ENCODE results near the gene CAMSAP1.

The CAMSAP1 gene

DNA sequence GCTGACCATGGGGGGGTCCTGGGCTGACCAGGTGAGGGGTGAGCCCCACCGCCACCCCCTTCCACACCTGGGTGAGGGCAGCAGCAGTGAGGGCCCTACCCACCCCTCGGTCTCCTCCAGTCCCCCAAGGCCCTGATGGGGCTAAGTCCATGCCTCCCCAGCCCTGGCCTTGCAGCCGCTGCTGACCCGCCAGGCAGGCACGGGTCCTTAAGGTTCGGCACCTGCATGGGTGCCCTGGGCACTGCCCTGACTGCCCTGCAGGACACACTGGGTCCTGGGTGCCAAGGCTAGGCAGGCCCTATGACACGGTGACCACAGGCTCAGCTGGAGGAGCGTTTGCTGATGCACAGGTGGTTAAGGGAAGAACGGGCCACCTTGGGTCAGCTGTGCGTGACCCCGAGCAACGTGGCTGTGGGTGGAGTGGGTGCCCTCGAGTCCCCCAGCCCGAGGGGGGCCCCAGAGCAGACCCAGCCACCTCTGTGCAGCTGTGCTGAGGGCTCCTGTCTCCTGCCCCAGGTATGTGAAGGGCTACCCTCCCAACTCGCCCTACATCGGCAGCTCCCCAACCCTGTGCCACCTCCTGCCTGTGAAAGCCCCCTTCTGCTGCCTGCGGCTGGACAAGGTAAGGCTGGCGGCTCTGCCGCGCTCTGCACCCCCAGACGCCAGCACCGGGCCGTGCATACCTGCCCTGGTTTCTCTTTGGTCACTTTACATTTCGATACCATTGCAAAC, 132.4 kb downstream of the CAMSAP1 start:
- DNase-seq (ENCODE audit: extremely low read depth, low read depth), result no peak
- TF ChIP-seq, protein P1, sequence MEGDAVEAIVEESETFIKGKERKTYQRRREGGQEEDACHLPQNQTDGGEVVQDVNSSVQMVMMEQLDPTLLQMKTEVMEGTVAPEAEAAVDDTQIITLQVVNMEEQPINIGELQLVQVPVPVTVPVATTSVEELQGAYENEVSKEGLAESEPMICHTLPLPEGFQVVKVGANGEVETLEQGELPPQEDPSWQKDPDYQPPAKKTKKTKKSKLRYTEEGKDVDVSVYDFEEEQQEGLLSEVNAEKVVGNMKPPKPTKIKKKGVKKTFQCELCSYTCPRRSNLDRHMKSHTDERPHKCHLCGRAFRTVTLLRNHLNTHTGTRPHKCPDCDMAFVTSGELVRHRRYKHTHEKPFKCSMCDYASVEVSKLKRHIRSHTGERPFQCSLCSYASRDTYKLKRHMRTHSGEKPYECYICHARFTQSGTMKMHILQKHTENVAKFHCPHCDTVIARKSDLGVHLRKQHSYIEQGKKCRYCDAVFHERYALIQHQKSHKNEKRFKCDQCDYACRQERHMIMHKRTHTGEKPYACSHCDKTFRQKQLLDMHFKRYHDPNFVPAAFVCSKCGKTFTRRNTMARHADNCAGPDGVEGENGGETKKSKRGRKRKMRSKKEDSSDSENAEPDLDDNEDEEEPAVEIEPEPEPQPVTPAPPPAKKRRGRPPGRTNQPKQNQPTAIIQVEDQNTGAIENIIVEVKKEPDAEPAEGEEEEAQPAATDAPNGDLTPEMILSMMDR (IDR thresholded peaks at IDR 0.05; ENCODE audit: low read depth, low read length), result no peak

DNA sequence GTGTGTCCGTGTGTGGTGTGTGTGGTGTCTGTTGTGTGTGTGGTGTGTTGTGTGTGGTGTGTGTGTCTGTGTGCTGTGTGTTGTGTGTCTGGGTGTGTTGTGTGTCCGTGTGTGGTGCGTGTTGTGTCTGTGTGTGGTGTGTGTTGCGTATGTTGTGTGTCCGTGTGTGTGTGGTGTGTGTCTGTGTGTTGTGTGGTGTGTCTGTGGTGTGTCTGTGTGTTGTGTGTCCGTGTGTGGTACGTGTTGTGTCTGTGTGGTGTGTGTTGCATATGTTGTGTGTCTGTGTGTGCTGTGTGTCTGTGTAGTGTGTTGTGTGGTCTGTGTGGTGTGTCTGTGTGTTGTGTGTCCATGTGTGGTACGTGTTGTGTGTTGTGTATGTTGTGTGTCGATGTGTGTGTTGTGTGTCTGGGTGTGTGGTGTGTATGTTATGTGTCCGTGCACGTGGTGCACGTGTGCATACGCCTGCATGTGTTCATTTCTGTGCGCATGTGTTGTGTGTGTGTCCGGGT, 133.1 kb downstream of the CAMSAP1 start:
- TF ChIP-seq, protein P1 (IDR thresholded peaks at IDR 0.05; ENCODE audit: low read depth, low read length), result no peak
- DNase-seq (ENCODE audit: extremely low read depth, low read depth), result no peak

DNA sequence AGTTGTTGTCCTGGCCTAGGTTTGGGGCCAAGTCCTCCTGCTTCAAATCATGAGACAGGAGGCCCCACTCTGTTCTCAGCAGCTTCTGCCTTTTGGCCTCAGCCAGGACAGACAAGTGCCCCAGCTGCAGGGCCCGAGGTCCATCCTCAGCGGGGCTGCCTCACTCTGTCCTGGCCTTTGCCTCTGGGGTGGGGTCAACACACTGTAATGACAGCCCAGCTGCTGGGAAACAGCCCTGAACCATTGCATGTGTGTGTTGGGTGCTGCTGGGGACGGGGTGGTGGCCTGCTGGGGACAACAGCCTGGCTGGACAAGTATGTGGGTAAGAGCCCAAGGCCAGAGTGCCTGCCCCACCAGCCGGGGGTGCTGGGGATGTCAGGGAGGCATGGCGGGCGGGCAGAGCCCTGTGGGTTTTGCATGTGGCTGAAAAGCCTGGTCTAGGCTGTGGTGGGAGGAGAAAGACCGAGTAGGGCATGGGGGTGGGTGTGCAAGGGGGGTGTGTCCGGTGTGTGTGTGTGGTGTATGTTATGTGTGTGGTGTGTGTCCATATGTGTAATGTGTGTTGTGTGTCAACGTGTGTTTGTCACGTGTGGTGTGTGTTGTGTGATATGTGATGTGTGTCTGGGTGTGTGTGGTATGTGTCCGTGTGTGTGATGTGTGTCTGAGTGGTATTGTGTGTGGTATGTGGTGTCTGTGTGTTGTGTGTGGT, 133.7 kb downstream of the CAMSAP1 start:
- TF ChIP-seq, protein P1 (IDR thresholded peaks at IDR 0.05; ENCODE audit: low read depth, low read length), result no peak
- no peak for DNase-seq (ENCODE audit: extremely low read depth, low read depth)

DNA sequence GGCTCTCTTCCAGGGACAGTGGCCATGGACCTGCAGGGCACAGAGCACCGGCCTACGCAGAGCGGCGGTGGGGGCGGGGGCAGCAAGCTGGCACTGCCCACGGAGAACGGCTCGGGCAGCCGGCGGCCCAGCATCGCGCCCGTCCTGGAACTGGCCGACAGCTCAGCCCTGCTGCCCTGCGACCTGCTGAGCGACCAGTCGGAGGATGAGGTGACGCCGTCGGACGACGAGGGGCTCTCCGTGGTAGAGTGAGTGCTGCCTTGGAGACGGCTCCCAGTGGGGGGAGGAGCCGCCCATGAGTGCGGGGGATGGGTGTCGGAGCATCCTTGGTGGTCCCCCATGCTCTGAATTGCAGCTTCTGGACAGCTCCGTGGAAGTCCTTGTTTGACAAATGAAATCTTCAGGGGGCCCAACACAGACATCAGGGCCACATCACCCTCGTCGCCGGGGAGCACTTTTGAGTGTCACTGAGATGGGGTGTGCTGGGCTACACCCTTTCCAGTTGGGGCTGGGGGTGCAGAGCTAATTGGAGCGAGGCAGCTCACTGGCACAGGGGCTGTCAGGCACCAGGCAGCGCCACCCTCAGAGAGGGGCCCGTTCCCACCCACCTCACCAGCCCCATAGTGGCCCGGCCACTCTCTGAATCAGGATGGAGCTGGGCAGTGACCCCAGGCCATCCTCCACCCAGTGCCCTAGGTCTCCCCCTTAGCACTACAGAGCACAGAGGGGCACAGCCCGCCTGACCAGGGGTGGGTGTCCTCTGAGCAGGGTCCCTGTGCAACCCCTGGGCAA, 134.4 kb downstream of the CAMSAP1 start:
- DNase-seq (ENCODE audit: extremely low read depth, low read depth), result no peak

DNA sequence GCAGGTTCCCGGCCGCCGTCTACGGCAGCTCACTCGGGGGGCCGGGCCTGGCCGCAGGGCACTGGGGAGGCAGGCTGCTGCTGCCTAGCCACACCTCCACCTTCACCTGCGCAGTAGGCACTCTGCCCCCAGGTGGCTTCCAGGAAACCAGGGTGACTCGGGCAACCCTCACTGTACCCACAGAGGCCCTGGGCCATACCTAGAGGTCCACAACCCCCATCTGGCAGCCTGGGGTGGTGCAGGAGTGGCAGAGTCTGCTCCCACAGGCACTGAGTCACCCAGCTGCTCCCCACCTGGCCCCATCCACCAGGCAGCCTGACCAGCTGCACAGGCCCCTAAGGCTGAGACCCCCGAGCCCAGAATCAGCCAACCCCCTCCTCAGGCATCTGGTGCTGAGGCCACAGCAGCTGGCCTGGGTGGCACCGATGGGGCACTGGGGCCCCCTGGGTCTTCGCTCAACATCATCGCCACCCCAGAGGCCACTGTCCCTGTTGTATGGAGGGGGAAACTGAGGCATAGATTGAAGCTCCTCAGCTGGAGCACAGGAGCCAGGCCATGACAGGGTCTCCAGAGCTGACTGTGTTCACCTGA, 135.2 kb downstream of the CAMSAP1 start:
- no peak for DNase-seq (ENCODE audit: extremely low read depth, low read depth)
- TF ChIP-seq, protein P1 (IDR thresholded peaks at IDR 0.05; ENCODE audit: low read depth, low read length), result no peak

More for the DNA sequence above, 134.4 kb downstream of the CAMSAP1 start:
- TF ChIP-seq, protein P1 (IDR thresholded peaks at IDR 0.05; ENCODE audit: low read depth, low read length), result no peak

DNA sequence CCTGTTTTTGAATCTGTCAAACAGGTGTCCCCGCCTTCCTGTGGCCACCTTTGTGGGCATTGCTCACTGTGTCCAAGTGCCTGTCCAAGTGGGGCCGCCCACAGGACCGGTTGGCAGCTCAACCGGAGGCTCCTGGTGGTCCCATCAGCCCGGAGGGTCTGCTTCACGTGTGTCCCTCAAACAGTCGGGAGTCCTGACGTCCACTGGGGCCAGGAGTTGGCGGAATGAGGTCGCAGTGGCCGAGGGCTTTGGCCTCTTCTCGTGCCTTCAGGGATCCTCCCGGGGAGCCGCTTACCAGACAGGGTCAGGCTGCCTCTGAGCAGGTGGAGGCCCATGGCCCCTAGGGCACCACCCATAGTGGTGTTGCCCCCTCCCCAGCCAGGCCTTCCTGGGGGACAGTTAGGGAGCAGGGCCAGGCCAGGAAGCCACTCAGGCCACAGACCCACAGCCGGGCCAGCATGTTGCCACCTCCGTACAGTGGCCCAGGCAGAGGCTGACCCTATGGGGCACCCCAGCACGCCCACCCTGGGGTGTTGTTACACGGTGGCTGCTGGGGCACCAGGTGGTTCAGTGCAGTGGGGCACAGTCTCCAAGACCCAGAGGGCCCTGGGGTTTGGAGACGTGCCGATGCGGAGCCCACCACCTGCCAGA, 135.8 kb downstream of the CAMSAP1 start:
- TF ChIP-seq, protein P1 (IDR thresholded peaks at IDR 0.05; ENCODE audit: low read depth, low read length), result no peak
- DNase-seq (ENCODE audit: extremely low read depth, low read depth), result no peak

All from AG09319 (cell line).